Adipose tissue (tissue), 3 donors: ENCODE results near the gene NDUFA3. TPM values are rescaled to one million over a fixed set of nuclear protein-coding genes. Genes with fewer than 3 reads are reported as not detected.

Experiments
- H3K27ac ChIP-seq: one replicate; pipeline ENCODE4 v1.5.1; 2013; ENCODE audit warnings: low read depth, low read length
- WGBS, 3 donors: extraction: QIAGEN DNeasy Blood & Tissue Kit; methylation state at CpG; one replicate each; pipeline ENCODE4 v1.1.7; 2013; 5-methylcytosine and 5-hydroxymethylcytosine counted together
- polyA plus RNA-seq, 3 donors: library from polyadenylated mRNA; stranded (reverse); fragments of 200-250 nt; gene quantifications; one replicate each; pipeline ENCODE4 v1.2.3, GENCODE V29; 2013
- donor health status: healthy with polysubstance abuse.
- donor health status: Bipolar disorder and iron deficiency.
- donor health status: healthy.

NDUFA3 gene
- polyA plus RNA-seq, 3 donors: 53.4 to 243 (median 185) TPM

GRCh38 chr19:54153731-54154326 lies 51.2 kb downstream of the NDUFA3 start:
- WGBS, 3 donors: 81 to 87% (median 85%) methylated on average over 10 of the region's 10 CpGs
- no peak overlapping the region for H3K27ac ChIP-seq

DNA sequence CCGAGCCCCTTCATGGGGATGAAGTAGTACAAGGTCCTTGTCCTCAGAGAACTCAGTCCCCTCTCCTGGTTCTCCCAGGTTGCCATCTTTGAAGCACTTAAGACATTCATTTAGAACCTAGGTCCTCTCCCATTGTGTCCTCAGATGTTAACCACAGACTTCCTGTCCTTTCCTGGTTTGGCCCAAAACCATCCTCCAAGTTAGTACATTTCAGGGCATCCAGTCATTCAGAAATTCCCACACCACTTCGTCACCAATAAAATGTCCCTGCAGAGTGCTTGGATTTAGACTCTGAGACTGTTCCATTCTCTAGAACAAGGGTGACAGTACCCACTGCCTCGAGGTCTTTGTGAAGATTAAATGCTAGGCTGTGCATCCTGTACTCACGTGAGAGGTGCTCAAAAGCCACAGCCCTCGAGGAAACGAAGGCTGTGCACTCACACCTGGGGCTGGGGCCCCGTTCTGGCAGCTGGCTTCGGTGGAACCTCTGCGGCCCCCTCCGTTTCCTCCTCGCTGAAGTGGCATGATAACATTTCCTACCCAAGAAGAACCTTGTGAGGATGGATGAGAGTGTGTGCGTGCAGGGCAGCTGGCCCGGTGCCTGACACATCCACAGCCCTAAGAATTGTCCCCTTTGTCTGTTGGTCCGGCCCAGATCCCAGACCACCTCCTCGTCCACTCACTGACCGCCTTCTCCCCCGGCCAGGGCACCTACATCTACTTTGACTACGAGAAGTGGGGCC lies 52.1 kb downstream of the NDUFA3 start:
- WGBS, 3 donors: 68 to 74% (median 68%) methylated on average over 18 of the region's 18 CpGs
- H3K27ac ChIP-seq: no peak overlapping the region

GRCh38 chr19:54155694-54156093 lies 53.0 kb downstream of the NDUFA3 start:
- WGBS, 3 donors: 70 to 82% (median 79%) methylated on average over 19 of the region's 19 CpGs
- no peak overlapping the region for H3K27ac ChIP-seq

GRCh38 chr19:54156490-54156889 lies 53.8 kb downstream of the NDUFA3 start:
- no peak overlapping the region for H3K27ac ChIP-seq
- WGBS, 3 donors: 81 to 85% (median 84%) methylated on average over 11 of the region's 11 CpGs

GRCh38 chr19:54156953-54157352 lies 54.3 kb downstream of the NDUFA3 start:
- WGBS, 3 donors: 79 to 96% (median 95%) methylated on average over 3 of the region's 3 CpGs
- no peak overlapping the region for H3K27ac ChIP-seq

Other genes starting within 250 kb of the NDUFA3 start
- 100 to 1,000 TPM in 1 of 3 donors, 10 to 100 TPM in 2; 26.0 to 191 (median 94.4) TPM for gene MYADM, start 235.0 kb upstream of the NDUFA3 start, polyA plus RNA-seq
- under 1 TPM in 2 of 3 donors, not detected in 1; 0.05 to 0.06 TPM for gene PRKCG, start 220.7 kb upstream of the NDUFA3 start, polyA plus RNA-seq
- not detected for gene CACNG7, start 193.6 kb upstream of the NDUFA3 start, polyA plus RNA-seq
- under 1 TPM; 0.02 to 0.34 (median 0.04) TPM for gene CACNG8, start 139.9 kb upstream of the NDUFA3 start, polyA plus RNA-seq
- not detected for gene CACNG6, start 111.2 kb upstream of the NDUFA3 start, polyA plus RNA-seq
- 1 to 10 TPM in 1 of 3 donors, under 1 TPM in 1, not detected in 1; 0.76 to 2.1 TPM for gene VSTM1, start 39.0 kb upstream of the NDUFA3 start, polyA plus RNA-seq
- gene TARM1, start 21.5 kb upstream of the NDUFA3 start, polyA plus RNA-seq: not detected
- 1 to 10 TPM in 2 of 3 donors, under 1 TPM in 1; 0.37 to 6.4 (median 3.5) TPM for gene OSCAR, start 2.1 kb upstream of the NDUFA3 start, polyA plus RNA-seq
- 10 to 100 TPM in 2 of 3 donors, 1 to 10 TPM in 1; 7.2 to 17.9 (median 11.8) TPM for gene TFPT, start 12.8 kb downstream of the NDUFA3 start, polyA plus RNA-seq
- gene PRPF31, start 12.9 kb downstream of the NDUFA3 start, polyA plus RNA-seq: 10 to 100 TPM; 21.0 to 47.7 (median 46.6) TPM
- 10 to 100 TPM; 19.4 to 23.6 (median 20.7) TPM for gene CNOT3, start 34.9 kb downstream of the NDUFA3 start, polyA plus RNA-seq
- 1 to 10 TPM; 5.1 to 7.2 (median 6.2) TPM for gene LENG1, start 56.9 kb downstream of the NDUFA3 start, polyA plus RNA-seq
- gene TMC4, start 70.3 kb downstream of the NDUFA3 start, polyA plus RNA-seq: 10 to 100 TPM in 1 of 3 donors, 1 to 10 TPM in 2; 3.1 to 44.8 (median 6.4) TPM
- gene MBOAT7, start 86.7 kb downstream of the NDUFA3 start, polyA plus RNA-seq: 10 to 100 TPM; 18.8 to 32.0 (median 27.5) TPM
- gene TSEN34, start 88.5 kb downstream of the NDUFA3 start, polyA plus RNA-seq: 10 to 100 TPM; 32.8 to 45.0 (median 39.6) TPM
- gene RPS9, start 98.0 kb downstream of the NDUFA3 start, polyA plus RNA-seq: 1,000 to 10,000 TPM; 3,750 to 5,284 (median 4,831) TPM
- 10 to 100 TPM in 1 of 3 donors, 1 to 10 TPM in 2; 2.0 to 29.9 (median 6.1) TPM for gene LILRB3, start 120.2 kb downstream of the NDUFA3 start, polyA plus RNA-seq
- gene LILRA6, start 139.9 kb downstream of the NDUFA3 start, polyA plus RNA-seq: 10 to 100 TPM in 1 of 3 donors, 1 to 10 TPM in 1, under 1 TPM in 1; 0.72 to 10.1 (median 3.4) TPM
- 10 to 100 TPM in 2 of 3 donors, 1 to 10 TPM in 1; 1.4 to 16.7 (median 13.5) TPM for gene LILRB5, start 154.4 kb downstream of the NDUFA3 start, polyA plus RNA-seq
- gene LILRB2, start 178.3 kb downstream of the NDUFA3 start, polyA plus RNA-seq: 10 to 100 TPM in 1 of 3 donors, 1 to 10 TPM in 2; 2.2 to 14.6 (median 2.4) TPM
- 10 to 100 TPM in 2 of 3 donors, 1 to 10 TPM in 1; 2.2 to 31.5 (median 14.3) TPM for gene LILRA5, start 210.3 kb downstream of the NDUFA3 start, polyA plus RNA-seq
- under 1 TPM in 1 of 3 donors, not detected in 2; 0.03 TPM for gene LILRA4, start 236.3 kb downstream of the NDUFA3 start, polyA plus RNA-seq